Activated CD4-positive, alpha-beta memory T cell treated with anti-CD3 and anti-CD28 coated beads for 36 hours (primary cell): Measurements from ENCODE around the gene TTLL12. TPM values are rescaled to one million over a fixed set of nuclear protein-coding genes. Genes with fewer than 3 reads are reported as not detected.

Experiments used
- CTCF ChIA-PET: fragments of 350-600 bp; sonication (Branson Sonifier 250); formaldehyde crosslinking; loops from one replicate; lab custom pipeline; 2021; ENCODE audit warnings: antibody characterized with exemption, inconsistent platforms; lab: Charles Lee
- POLR2A ChIA-PET: fragments of 350-600 bp; sonication (Branson Sonifier 250); formaldehyde crosslinking; loops from one replicate; lab custom pipeline; 2021; ENCODE audit warnings: antibody characterized with exemption; lab: Charles Lee
- DNase-seq: peaks from one replicate; pipeline ENCODE4 v3.0.0-alpha.2; 2020
- H3K27ac Mint-ChIP-seq: one replicate; pipeline ENCODE4 v1.8.0; 2021; ENCODE audit warnings: mixed read lengths
- H3K27me3 Mint-ChIP-seq: one replicate; pipeline ENCODE4 v1.8.0; 2021; ENCODE audit warnings: mixed read lengths
- H3K36me3 Mint-ChIP-seq: one replicate; pipeline ENCODE4 v1.8.0; 2021; ENCODE audit warnings: mixed read lengths
- H3K4me1 Mint-ChIP-seq: one replicate; pipeline ENCODE4 v1.8.0; 2021; ENCODE audit warnings: low read depth, mixed read lengths
- H3K4me3 Mint-ChIP-seq: one replicate; pipeline ENCODE4 v1.8.0; 2021; ENCODE audit warnings: mild to moderate bottlenecking, mixed read lengths
- H3K9me3 Mint-ChIP-seq: one replicate; pipeline ENCODE4 v1.8.0; 2021; ENCODE audit warnings: mixed read lengths
- intact Hi-C: fragments of 100-400 bp; cut with micrococcal nuclease; formaldehyde crosslinking; loops from one replicate; pipeline ENCODE4 v1.15.1; 2023
- total RNA-seq, 2 experiments: library from RNA; stranded (reverse); gene quantifications; one replicate each; pipeline ENCODE4 v1.2.3, GENCODE V29; 2021

TTLL12 gene
- total RNA-seq, 2 experiments from 2014 or later = 64.4 to 67.0 TPM

DNA sequence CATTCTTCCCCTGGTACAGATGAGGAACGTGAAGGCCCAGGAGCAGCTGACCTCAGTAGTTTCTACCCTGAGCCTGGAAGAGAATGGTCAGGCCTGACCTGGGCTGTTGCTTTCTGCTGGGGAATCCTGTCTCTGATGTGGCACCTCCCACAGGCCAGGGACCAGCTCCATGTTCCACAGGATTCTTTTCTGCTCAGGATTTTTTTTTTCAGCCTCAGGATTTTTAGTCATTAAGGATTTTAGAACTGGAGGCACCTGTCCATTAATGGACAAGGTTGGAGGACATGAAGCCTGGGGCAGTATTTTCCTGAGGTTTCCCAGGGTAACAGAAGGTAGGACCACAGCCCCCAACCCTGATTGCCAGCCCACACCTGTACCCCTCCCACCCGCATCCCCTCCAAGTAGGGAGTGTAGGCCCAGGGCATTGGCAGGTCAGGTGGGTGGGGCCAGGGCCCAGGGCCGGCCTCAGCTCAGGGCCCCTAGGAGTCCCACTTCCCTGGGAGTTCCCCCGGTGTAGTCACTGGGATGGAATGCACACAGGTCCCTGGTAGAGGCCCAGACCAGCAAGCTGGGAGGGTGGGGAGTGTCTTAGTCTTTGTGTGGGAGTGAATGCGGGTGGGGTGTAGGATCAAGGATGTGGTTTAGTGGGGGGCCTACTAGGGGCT lies 60.3 kb downstream of the TTLL12 start:
- Mint-ChIP-seq H3K27ac (no peak overlapping the region), H3K4me1 (no peaks in the 10 kb centered on the region), H3K9me3 (no peaks in the 10 kb centered on the region), H3K27me3 (no peaks in the 10 kb centered on the region), H3K36me3 (no peaks in the 10 kb centered on the region), H3K4me3 (no peak overlapping the region)
- ChIA-PET POLR2A (no interaction called here), CTCF (no interaction called here)
- DNase-seq = no peak
- intact Hi-C loops = no loop called here

DNA sequence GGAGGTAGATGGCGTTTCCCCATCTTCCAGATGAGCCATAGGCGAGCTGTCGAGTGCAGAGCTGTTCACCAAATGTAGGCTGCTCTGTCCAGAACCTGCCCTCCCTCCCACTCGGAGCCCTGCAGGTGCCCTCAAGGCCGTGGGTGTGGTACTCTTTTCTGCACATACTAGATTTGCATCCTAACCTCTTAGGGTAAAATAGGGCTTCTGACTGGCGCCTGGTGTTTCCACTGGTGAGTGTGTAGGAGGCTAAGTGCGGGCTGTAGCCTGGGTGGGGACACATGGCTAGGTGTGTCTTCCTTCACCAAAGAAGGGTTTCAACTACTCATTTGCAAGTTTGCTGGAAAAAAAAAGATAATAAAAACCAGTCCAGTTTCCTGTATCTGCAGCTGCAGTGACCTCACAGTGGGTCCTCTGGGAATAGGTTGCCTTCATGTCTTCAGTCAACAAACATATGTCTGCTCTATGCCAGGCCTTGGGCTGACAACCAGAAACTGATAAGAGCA lies 67.9 kb downstream of the TTLL12 start:
- peaks cover 7% of the 10 kb centered on the region for H3K4me1 Mint-ChIP-seq
- DNase-seq = no peak
- H3K4me3 Mint-ChIP-seq = no peak overlapping the region
- H3K9me3 Mint-ChIP-seq = no peaks in the 10 kb centered on the region
- ChIA-PET POLR2A (no interaction called here), CTCF (no interaction called here)
- intact Hi-C loops = no loop called here
- H3K27ac Mint-ChIP-seq = no peak overlapping the region
- no peaks in the 10 kb centered on the region for H3K27me3 Mint-ChIP-seq
- no peaks in the 10 kb centered on the region for H3K36me3 Mint-ChIP-seq

DNA sequence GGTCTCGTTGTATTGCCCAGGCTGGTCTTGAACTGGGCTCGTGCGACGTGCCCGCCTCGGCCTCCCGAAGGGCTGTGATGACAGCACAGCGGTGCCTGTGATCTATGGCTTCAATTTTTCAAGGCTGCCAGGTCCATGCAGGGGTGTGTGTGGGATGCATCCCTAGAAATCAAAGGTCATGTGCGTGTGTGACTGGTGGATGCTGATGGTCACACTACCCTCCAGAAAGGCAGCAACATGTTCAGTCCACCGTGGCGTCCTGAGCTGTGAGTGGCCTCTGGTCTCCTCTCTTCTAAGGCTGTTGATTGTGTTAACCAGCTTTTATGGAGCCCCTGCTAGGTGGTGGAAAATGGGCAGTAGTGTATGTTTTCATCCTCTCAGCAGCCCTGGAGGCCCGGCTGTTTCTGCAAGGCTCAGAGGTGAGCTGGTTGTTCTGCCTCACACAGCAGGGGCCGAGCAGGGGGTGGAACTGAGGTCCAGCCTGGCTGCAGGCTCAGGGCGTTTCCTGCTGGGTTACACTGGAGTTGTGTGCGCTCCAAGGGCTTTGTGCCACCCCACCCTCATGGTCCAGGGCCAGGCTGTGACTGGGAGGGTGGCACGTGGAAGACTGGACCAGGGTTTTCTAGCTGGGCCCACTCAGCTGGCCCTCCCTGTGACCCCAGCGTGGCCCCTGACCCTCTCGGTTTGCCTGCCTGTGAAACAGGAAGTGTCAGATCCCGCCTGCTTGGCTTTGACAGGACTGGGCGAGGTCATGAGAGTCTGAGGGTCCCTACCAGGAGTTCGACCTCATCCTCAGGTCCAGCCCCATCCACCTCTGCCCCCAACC lies 68.7 kb downstream of the TTLL12 start:
- no peak for DNase-seq
- no peak overlapping the region for H3K4me3 Mint-ChIP-seq
- H3K36me3 Mint-ChIP-seq = no peaks in the 10 kb centered on the region
- H3K27ac Mint-ChIP-seq = no peak overlapping the region
- POLR2A ChIA-PET = no interaction called here
- H3K9me3 Mint-ChIP-seq = no peaks in the 10 kb centered on the region
- CTCF ChIA-PET = no interaction called here
- peaks cover 7% of the 10 kb centered on the region for H3K4me1 Mint-ChIP-seq
- intact Hi-C loops = no loop called here
- no peaks in the 10 kb centered on the region for H3K27me3 Mint-ChIP-seq

DNA sequence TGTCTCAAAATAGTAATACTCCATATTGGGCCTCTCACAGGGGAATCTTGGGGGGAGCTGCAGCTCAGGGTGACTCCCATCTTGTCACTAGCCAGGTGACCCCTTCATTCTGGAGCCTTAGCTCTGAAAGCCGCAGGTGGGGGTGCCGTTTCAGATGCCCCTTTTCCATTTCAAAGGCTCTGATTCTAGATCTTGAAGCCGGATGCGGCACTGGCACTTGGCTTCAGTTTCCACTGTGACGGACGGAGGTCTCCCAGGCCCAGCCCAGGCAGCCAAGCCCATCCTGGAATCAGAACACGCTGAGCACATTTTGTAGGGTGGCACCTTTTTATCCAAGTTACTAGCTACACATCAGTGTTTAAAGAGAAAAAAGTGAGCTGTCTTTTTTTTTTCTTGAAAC lies 70.0 kb downstream of the TTLL12 start:
- POLR2A ChIA-PET = interaction anchor here (0.6 kb wide), 2 partner anchors 14 to 507 kb away, joined by 3 read pairs; no protein-coding TSS in a partner anchor

More for the DNA sequence above, 70.0 kb downstream of the TTLL12 start:
- no peak overlapping the region for H3K4me3 Mint-ChIP-seq
- no peaks in the 10 kb centered on the region for H3K27me3 Mint-ChIP-seq
- no peaks in the 10 kb centered on the region for H3K9me3 Mint-ChIP-seq
- no peak overlapping the region for H3K27ac Mint-ChIP-seq
- H3K36me3 Mint-ChIP-seq = no peaks in the 10 kb centered on the region
- CTCF ChIA-PET = interaction anchor here (0.6 kb wide), 1 partner anchor 324 kb away, joined by 3 read pairs; no protein-coding TSS in a partner anchor
- H3K4me1 Mint-ChIP-seq = peaks cover 7% of the 10 kb centered on the region
- no peak for DNase-seq
- intact Hi-C loops = no loop called here

Other genes starting within 250 kb of the TTLL12 start
- gene PACSIN2, start 172.0 kb downstream of the TTLL12 start, total RNA-seq = 10 to 100 TPM; 35.0 to 35.9 TPM
- 1 to 10 TPM; 6.1 to 6.7 TPM for gene TTLL1, start 97.7 kb downstream of the TTLL12 start, total RNA-seq
- gene BIK, start 76.4 kb downstream of the TTLL12 start, total RNA-seq = 1 to 10 TPM; 4.1 to 4.5 TPM
- 10 to 100 TPM; 14.3 to 15.3 TPM for gene MCAT, start 43.7 kb downstream of the TTLL12 start, total RNA-seq
- 100 to 1,000 TPM; 131 to 143 TPM for gene TSPO, start 35.6 kb downstream of the TTLL12 start, total RNA-seq
- gene SCUBE1, start 156.2 kb upstream of the TTLL12 start, total RNA-seq = not detected
- gene MPPED1, start 224.9 kb upstream of the TTLL12 start, total RNA-seq = not detected